Lower leg skin (tissue), 4 donors: ENCODE data around the gene PPFIA1. TPM values are rescaled to one million over a fixed set of nuclear protein-coding genes. Genes with fewer than 3 reads are reported as not detected.

Source experiments
- DNase-seq, 2 donors: peaks; one replicate each; pipeline ENCODE4 v3.0.0-alpha.2; 2019; ENCODE audit warnings: low spot score in 2 of 2
- H3K4me3 ChIP-seq: fragments of 200-600 bp; sonication (generic); 2 replicates; pipeline ENCODE4 v1.5.1; 2017; ENCODE audit warnings: mild to moderate bottlenecking, low read depth; ENCODE audit not compliant: poor library complexity, severe bottlenecking
- POLR2A ChIP-seq, 2 donors: fragments of 450-650 bp; IDR thresholded peaks; one replicate each; pipeline ENCODE4 v1.6.1; 2016 to 2017; ENCODE audit warnings: antibody characterized with exemption in 2 of 2, mild to moderate bottlenecking in 1 of 2, moderate library complexity in 1 of 2
- WGBS, 2 donors: methylation state at CpG; one replicate each; pipeline ENCODE4 v1.1.5; 2018; 5-methylcytosine and 5-hydroxymethylcytosine counted together
- intact Hi-C: fragments of 100-400 bp; cut with DNase I; formaldehyde crosslinking; loops from one replicate; pipeline ENCODE4 v1.15.0; 2023; ENCODE audit warnings: low total_unique reads
- total RNA-seq, 4 donors: library from RNA; depleted of rRNA; stranded (reverse); fragments of >200 nt; gene quantifications; one replicate each; pipeline ENCODE4 v1.1.0, GENCODE V29; 2016
- TF ChIP-seq, protein P1 (sequence below), 3 donors: fragments of 450-650 bp; IDR thresholded peaks; one replicate each; pipeline ENCODE4 v1.5.1; 2016; ENCODE audit warnings: antibody characterized with exemption in 3 of 3, mild to moderate bottlenecking in 3 of 3, moderate library complexity in 2 of 3

The PPFIA1 gene
- total RNA-seq, result 10 to 100 TPM; 31.9 to 61.7 (median 48.5) TPM

DNA sequence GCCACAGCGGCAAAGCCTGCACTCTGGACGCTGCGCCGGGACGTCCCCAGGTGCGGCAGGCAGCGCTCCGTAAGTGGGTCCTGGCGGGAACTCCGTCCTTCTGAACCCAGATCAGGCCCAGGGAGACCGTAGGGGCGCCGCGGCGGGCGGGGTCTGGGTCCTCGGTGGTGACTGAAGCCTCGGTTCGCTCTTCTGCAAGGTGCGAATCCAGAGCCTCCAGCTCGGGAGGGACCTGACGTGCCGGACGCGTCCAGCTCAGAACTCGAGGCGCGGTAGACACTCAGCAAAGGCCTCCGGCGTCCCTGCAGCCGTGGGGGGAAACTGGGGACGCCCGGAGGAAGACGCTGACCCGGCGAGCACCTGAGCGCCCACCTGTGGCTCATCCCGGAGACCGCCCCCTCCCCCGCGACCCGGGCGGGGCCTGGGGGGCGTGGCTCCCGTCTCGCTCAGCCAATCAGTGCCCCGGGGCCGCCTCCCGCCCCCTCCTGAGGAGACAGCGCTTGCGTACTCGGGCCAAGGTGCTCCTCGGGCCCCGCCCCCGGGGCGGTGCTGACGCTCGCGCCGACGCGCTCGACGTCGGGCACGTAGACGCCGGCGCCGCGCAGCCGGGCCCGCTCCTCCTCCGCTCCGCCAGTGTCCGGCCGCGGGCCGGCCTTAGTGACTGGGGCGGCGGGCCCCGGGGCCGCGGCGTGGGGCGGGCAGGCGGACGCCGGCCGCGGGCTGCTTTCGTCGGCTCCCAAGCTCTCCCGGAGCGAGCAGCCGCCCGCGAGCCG is at the start of gene PPFIA1:
Gene PPFIA1 (plus strand): TSS at position 587 of the 773 bp plus-strand sequence. CDS start 1,483 bp downstream, outside the sequence.
- intact Hi-C loops, result no loop called here
- peak within 1 kb of the TSS; percentile 76 for H3K4me3 ChIP-seq
- 0 to 1% methylated on average over 16 to 41 of the region's 99 CpGs for WGBS, 2 donors
- peak; percentile 92 to 98 for DNase-seq
- TF ChIP-seq POLR2A (IDR thresholded peaks at IDR 0.05), result peak in 1 of 2 donors; percentile 52
- TF ChIP-seq, protein P1, sequence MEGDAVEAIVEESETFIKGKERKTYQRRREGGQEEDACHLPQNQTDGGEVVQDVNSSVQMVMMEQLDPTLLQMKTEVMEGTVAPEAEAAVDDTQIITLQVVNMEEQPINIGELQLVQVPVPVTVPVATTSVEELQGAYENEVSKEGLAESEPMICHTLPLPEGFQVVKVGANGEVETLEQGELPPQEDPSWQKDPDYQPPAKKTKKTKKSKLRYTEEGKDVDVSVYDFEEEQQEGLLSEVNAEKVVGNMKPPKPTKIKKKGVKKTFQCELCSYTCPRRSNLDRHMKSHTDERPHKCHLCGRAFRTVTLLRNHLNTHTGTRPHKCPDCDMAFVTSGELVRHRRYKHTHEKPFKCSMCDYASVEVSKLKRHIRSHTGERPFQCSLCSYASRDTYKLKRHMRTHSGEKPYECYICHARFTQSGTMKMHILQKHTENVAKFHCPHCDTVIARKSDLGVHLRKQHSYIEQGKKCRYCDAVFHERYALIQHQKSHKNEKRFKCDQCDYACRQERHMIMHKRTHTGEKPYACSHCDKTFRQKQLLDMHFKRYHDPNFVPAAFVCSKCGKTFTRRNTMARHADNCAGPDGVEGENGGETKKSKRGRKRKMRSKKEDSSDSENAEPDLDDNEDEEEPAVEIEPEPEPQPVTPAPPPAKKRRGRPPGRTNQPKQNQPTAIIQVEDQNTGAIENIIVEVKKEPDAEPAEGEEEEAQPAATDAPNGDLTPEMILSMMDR (IDR thresholded peaks at IDR 0.05), result no peak

DNA sequence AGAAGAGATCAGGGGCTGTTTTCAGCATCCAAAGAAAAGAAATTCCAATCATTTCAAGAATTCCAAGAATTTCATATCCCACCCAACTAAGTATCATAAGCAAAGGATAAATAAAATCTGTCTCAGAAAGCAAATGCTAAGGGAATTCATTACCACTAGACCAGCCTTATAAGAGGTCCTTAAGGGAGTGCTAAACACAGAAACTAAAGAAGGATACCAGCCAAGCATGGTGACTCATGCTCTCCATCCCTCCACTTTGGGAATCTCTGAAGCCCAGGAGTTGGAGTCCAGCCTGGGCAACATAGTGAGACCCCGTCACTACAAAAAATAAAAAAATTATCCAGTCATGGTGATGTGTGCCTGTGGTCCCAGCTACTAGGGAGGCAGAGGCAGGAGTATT is 49.6 kb upstream of the PPFIA1 start:
- no peak overlapping the region for H3K4me3 ChIP-seq
- DNase-seq, result no peak
- TF ChIP-seq POLR2A (IDR thresholded peaks at IDR 0.05), result no peak
- TF ChIP-seq, protein P1 (IDR thresholded peaks at IDR 0.05), result no peak
- intact Hi-C loops, result loop anchor here (5.0 kb wide), 1 partner anchor 1161 kb away; no protein-coding TSS in a partner anchor
- WGBS, 2 donors, result 82 to 89% methylated on average over 1 of the region's 1 CpG

DNA sequence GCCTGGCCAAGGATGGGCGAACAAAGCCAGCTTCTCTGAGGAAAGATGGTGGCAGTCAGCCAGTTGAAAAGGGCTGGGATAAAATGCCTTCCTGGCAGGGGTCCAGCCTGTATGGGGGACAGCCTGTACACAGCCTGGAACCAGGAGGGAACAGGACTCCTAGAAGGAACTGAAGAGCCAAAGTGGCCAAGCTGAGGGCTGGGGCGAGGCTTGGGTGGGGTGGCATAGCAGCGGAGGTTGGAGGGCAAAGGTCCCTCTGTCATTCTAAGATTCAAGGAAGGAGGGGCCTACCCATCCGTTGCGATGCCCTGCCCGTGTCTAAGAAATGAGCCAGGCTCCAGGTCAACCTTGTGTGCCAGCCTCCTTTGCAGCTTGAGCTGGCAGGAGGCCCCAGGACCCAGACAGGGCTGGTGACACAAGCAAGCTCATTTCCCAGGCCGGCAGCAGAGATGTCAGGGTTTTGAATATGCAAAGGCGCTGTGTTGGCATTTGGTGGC is 44.8 kb upstream of the PPFIA1 start:
- WGBS, 2 donors, result 50 to 73% methylated on average over 8 of the region's 8 CpGs
- DNase-seq, result no peak
- no peak for TF ChIP-seq POLR2A (IDR thresholded peaks at IDR 0.05)
- TF ChIP-seq, protein P1 (IDR thresholded peaks at IDR 0.05), result no peak
- no peak overlapping the region for H3K4me3 ChIP-seq
- intact Hi-C loops, result no loop called here

DNA sequence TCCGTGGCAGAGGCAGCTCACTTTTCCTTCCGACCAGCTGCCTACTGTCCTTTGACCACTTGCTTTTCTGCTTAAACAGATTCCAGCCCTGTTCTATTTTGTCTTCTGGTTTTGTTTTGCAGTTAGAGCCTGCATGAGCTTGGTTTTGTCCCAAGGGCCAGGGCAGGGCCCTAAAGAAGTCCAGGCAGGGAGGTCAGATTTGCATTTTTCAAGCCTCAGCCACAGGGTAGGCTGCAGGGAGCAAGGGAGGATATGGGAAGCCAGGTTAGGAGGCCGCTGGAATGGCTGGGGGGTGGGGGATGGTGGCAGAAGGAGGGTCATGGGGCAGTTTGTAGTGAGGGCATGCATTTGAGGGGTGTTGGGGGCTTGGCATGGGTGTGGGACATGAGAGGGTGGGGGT is 44.3 kb upstream of the PPFIA1 start:
- intact Hi-C loops, result no loop called here
- H3K4me3 ChIP-seq, result no peak overlapping the region
- TF ChIP-seq, protein P1 (IDR thresholded peaks at IDR 0.05), result no peak
- no peak for TF ChIP-seq POLR2A (IDR thresholded peaks at IDR 0.05)
- WGBS, 2 donors, result 79 to 90% methylated on average over 3 of the region's 3 CpGs
- no peak for DNase-seq

DNA sequence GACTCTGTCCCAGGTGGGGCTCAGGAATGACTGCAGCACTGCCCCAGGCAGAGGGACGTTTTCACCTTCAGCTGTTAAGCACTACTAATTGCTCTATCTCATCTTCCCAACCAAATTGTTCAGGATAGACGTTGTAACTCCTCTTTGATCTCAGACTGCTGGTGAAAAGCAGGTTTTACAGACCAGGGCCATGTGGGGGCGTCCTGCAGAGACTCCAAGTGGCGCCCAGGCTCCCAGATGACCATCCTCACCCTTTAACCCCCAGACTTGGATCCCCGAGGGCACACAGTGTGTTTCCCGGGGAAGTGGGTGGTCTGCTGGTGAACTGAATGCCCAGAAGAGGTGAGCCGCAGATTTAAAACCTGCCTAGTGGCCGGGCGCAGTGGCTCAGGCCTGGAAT is 43.5 kb upstream of the PPFIA1 start:
- intact Hi-C loops, result no loop called here
- 56 to 60% methylated on average over 9 of the region's 9 CpGs for WGBS, 2 donors
- no peak overlapping the region for H3K4me3 ChIP-seq
- DNase-seq, result no peak
- TF ChIP-seq, protein P1 (IDR thresholded peaks at IDR 0.05), result no peak
- no peak for TF ChIP-seq POLR2A (IDR thresholded peaks at IDR 0.05)
